HG03378 (cell line): ENCODE measurements around the gene PSMB11.
"Not testable (repeated sequence)": the region's sequence is repeated elsewhere in the genome, so short reads cannot be mapped to it uniquely, and the experiment has no call there.

Source experiments
- ATAC-seq: cut with Tn5 transposase; IDR thresholded peaks from one replicate; pipeline ENCODE4 v1.9.1; 2021; ENCODE audit warnings: mild to moderate bottlenecking, moderate library complexity; ENCODE audit not compliant: unreplicated experiment

Gene PSMB11, protein sequence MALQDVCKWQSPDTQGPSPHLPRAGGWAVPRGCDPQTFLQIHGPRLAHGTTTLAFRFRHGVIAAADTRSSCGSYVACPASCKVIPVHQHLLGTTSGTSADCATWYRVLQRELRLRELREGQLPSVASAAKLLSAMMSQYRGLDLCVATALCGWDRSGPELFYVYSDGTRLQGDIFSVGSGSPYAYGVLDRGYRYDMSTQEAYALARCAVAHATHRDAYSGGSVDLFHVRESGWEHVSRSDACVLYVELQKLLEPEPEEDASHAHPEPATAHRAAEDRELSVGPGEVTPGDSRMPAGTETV

DNA sequence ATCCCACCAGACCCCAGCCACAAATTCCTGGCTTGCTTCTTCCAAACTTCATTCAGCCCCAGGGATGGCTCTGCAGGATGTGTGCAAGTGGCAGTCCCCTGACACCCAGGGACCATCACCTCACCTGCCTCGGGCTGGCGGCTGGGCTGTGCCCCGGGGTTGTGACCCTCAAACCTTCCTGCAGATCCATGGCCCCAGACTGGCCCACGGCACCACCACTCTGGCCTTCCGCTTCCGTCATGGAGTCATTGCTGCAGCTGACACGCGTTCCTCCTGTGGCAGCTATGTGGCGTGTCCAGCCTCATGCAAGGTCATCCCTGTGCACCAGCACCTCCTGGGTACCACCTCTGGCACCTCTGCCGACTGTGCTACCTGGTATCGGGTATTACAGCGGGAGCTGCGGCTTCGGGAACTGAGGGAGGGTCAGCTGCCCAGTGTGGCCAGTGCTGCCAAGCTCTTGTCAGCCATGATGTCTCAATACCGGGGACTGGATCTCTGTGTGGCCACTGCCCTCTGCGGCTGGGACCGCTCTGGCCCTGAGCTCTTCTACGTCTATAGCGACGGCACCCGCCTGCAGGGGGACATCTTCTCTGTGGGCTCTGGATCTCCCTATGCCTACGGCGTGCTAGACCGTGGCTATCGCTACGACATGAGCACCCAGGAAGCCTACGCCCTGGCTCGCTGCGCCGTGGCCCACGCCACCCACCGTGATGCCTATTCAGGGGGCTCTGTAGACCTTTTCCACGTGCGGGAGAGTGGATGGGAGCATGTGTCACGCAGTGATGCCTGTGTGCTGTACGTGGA, at the start of gene PSMB11:
TSS of gene PSMB11 (plus strand) at position 51 of the 804 bp plus-strand sequence. CDS start at position 65, 14 bp downstream.
- ATAC-seq, result no peak

DNA sequence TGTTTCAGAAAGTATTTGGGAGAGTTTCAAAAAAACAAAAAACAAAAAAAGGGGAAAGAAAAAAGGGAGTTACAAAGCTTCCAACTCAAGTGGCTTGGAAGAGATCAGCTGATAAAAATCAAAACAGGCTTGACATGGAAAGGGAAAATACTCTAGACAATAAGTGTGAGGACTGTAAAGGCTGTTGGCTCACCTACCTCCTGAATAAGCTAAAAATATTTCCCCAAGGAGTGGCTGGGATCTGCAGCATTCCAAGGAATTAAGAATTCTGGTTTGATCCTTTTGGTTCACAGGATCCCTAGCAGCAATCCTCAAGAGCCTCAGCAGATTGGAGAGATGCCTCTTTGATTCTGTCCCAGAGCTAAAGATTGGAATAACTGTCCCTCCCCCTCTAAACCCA, 48.5 kb upstream of the PSMB11 start:
- no peak for ATAC-seq

DNA sequence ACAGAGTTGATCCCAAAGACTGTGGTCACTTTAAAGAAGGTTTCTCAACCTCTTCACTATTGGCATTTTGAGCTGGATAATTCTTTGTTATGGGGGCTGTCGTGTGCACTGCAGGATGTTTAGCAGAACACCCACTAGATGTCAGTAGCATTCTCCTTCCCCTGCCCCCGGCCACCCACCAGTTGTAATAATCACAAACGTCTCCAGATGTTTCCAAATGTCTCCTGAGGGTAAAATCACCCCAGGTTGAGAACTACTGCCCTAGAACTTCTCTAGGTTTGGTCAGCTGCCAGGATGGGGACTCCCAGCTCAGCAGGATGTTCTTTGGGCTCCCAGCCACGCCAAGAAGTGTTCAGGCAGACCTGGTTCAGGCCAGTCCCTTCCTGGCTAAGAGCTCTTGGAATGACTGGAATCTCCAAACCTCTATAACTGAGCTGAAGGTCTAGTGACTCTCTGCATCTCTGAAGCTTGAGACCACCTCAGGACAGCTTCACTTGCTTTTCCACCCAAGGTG, 47.2 kb upstream of the PSMB11 start:
- no peak for ATAC-seq

DNA sequence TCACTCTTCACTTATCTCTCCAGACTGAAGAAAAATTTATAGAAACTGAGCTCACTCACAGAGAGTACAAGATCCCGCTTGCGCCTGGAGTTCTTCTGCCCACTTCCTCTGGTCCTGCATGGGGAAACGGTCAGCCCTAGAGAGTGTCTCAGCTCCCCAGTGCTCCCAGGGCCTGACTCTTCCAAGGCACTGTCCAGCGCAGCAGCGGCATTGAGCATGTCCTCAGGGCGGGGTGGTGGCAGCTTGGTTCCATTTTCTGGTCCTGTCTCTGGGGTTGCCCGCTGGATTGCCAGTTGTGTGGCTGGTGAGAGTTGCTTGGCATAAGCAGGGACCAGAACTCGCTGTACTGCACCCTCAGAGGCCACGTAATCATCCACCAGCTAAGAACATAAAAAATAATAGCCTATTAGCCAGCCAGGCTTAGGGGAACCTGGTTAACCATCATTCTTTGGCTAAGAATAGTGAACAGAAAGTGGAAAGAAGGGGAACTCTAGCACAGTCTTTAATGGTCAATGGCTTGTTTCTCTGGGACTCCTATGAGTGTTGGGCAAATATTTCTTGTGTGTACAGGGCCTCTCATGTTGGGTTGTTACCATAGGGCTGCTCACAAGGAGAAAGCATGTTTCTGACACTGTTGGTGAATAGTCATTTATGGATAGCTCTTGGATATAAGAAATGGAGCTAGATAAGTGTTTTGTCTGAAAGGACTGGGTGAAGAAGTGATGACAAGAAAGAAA, 46.0 kb upstream of the PSMB11 start:
- ATAC-seq, result no peak

DNA sequence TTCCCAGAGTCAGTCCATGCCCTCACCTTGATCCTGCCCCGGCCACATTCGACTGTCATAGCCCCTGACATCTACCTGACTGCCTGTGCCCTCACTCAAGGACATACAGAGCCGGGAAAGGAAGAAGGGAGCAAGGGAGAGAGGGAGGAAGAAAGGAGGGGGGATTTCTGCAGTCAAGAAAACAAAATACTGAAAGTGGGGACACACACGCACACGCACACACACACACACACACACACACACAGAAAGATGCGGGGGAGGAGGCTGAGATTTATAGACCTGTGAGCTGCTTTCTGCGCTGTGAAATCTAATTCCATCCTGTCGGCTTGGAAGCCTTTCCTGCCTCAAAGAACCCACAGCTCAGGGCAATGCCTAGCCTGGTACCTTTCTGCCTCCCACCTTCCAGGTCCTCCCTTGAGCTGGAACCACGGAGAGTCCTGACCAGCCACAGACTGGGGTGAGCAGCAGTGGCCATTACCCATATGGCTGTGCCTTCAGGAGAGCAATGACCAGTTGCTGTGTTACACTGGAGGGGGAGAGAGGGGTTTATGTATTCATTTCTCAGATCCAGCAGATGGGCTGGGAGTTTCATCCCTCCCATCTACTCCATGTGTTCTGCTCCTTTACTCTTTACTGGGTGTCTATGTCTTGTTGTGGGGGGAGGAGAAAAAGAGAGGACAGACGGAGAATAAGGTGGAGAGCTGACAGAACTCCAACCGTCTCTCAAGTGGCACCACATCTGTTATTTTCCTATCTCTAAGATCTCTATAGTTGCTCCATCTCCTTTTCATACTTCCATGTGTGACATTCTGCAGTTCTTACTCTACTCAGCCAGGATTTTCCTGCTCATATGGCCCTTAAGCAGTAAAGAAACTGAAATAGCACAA, 45.0 kb upstream of the PSMB11 start:
- ATAC-seq, result no peak

DNA sequence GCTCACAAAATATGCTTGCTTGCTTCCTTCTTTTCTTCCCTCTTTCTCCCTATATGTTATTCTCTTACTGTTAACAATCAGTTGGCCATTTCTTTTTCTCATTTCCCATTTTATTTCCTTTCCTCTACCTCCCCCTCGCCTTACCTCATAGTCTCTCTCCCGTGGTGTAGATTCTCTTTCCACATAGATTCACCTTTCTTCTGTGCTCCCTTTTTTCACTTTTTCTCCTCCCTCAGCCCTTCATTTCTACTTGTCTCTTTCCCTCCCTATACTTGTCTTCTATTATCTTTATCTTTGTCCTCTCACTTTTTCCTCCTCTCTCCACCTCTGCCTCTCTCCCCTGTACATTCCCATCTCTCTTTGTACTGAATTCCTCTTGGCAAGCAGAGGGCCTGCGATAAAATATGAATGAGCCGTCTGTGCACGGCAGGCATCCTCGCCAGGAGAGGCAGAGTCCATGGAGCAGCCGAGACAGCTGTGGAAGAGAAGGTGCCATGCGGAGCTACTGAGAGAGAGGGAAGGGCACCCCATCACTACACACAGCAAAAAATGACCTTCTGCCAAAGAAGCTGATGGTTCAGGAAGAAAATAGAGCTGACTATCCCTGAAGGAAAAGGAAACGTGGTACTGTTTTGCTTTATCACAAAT, 44.2 kb upstream of the PSMB11 start:
- ATAC-seq, result no peak

DNA sequence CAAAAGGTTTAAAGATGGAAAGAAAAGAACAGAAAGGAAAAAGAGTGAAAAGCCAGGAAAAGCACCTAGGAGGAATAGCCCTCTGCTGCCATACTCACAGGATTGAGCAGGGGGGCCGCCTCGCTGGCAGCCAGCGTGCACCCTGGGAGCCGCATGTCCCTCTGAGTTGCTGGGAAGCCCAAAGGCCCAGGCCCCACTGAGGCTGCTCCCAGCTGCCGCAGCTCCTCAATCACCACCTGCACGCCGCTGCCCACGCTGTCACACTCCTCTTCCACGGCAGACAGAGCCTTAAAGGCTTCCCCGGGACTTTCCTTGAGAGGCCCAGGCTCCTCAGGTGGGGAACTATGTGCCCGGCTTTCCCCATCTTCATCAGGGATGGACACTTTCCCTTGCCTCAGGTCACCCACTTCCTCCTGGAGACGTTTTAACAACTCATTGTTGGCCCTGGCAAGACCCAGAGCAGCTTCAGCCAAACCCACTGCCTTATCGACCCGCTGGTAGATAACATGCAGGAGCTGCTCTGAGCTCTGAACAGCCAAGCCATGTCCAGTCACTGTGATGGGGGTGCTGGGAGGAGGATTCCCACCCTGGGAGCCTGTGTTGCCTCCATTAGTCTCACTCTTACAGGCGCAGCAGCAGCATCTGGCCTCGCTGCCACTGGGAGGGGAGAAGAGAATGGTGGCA, 43.5 kb upstream of the PSMB11 start:
- no peak for ATAC-seq

DNA sequence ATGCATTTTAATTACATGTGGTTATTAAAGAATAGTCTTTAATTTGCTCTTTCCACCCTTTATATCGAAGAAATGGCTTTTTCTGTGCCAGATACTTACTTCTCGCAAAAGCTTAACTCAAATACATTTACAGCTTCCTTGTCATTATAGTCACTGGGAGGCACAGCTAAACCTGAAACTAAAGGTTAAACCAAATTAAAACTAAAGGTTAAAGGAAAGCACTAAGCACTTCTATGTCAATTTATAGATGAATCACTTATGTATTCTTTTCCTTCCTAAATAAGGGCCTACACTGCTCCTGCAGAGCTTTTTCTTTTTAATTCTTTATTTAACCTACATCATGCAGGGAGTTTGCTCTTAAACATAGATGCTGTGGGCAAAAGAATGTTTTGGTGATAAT, 41.2 kb upstream of the PSMB11 start:
- no peak for ATAC-seq

DNA sequence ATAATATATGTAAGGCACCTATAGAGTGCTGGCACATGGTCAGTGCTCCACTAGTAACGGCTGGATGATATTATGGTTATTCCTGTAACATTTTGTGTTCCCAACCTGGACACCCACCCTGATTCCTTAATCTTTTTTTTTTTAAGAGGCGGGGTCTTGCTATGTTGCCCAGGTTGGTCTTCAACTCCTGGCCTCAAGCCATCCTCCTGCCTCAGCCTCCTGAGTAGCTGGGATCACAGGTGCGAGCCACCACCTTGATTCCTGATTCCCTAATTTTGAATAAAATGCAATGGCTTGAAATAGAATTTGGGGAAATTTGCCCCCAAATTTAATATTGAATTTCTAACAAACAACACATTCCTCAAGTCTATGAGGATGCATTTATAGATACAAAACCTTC, 39.4 kb upstream of the PSMB11 start:
- no peak for ATAC-seq

DNA sequence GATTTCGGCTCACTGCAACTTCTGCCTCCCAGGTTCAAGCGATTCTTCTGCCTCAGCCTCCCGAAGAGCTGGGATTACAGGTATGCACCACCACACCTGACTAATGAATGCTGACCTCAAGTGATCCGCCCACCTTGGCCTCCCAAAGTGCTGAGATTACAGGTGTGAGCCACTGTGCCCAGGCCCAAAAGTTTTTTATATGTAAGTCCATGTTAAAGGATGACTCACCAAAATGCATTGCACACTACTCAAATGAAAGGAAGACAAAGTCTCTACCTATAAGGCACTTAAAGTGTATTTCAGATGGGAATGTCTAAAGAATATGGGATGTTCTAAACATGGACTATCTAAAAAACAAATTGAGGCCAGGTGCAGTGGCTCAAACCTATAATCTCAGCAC, 37.7 kb upstream of the PSMB11 start:
- ATAC-seq, result not testable (repeated sequence)

DNA sequence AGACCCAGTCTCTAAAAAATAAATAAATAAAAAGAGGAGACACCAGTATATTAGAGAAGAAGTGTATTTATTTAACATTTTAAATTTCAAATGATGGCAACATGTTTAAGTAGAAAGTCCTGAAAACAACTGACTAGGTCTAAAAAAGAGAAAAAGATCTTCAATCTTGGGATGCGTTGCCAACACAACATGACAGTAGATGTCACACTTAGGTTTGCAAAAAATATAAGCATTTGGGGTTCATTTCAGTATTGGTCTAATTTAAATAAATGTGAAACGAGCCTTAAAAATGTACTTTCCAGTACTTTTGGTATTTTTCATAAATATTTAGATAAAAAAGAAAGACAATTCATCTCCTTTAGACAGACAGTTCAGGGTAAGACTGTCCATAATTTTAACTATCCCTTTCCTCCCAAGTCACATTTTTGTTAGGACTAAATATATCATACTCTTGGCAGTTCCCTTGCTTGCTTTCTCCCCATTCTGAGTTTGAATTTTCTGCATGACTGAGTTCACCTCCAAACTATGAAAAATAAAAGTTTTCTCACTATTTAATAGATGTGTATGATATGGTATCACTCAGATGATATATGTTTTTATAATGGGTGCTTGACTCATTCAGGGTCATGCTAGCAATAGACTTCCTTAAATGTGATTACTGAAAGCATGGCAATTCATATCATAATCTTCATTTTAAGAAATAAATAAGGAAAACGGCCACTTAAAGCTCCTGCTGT, 36.4 kb upstream of the PSMB11 start:
- ATAC-seq, result no peak

DNA sequence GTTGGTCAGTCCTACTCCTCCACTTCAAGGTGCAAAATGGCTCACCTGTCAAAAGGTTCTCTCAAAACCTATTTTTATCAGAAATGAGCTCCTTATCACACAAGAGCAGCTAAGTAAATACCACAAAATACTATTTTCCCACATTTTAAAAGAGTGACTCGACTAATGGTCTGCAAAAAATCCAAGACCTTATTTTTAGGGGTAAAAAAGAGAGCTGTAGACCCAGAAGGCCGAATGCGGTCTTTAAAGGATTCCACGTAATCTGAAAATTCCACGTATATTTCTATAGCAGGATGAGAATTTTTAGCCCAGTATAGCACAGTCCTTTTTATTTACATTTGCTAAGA, 35.9 kb upstream of the PSMB11 start:
- ATAC-seq, result no peak

DNA sequence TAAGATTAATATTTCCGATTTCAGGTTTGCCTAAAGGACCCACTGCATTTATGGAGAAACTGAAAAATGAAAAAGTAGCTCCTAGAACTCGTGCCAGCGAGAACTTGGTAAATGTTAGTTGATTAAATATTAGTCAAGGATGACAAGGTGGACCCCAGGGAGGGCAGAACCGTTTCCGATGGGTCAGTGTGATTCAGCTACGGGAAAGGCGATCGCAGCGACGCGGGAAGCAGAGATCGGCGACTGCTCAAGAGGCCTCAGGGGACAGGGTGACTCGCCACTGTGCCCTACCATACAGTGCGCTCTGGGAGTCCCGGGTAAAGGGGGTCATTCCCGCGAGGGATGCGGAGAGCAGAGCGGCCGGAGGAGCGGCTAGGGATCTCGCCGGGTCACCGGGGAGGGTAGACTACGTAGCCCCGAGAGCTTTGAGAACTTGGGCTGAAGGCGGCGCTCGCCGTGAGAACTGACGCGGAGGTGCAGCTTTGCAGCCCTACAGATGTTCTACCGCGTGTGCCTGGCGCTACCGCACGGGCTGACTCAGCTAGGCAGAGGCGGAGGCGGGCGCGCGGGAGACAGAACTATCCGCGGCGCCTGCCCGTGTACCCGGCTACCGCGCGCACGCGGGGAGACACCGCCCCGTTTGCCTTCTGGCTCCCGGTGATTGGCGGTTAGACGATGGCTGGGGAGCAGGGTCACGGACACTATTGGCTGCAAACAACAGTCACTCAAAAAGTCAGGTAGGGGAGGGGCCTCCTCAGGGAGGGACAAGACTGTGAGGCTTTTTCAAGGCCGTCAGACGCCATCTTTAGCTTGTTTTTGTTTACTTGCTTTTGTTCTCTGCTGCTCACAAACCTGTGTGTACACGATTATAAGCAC, 35.2 kb upstream of the PSMB11 start:
- peak; percentile 95 for ATAC-seq

DNA sequence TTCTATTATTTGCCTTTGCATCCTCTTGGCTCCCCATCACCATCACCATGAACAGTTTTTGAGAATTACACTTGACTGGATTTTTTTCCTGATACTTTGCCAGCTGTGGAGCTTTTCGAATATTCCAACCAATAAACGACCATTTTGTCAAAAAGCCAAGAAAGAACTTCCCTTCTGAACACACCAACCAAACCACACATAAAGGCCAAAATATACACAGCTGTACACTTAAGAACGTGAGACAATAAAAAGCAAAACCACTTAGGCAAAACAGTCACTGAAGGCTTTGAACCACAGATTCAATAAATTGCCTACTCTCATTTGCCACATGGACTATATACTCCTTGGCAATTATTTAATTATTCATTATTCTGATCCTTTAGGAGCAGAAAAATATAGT, 33.2 kb upstream of the PSMB11 start:
- ATAC-seq, result no peak

DNA sequence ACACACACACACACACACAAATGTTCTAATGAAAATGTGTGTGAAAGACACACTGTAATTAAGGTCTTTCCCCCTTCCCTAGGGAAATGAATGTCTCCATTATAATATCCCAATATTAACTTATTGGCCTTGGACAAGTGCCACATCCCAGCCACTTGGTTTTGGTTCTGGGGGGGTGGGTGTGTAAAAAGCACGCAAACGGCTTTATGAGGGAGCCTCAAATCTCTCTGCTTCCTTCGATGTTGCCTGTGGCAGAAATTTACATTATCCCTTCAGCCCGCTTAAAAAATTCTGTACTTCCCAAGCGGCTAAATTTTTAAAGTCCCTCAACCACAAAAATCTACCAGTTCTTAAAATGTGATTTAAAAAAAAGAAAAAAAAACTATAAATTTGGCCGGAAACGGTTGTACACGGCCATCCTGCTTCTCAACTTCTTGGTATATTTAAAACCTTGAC, 32.5 kb upstream of the PSMB11 start:
- ATAC-seq, result no peak

DNA sequence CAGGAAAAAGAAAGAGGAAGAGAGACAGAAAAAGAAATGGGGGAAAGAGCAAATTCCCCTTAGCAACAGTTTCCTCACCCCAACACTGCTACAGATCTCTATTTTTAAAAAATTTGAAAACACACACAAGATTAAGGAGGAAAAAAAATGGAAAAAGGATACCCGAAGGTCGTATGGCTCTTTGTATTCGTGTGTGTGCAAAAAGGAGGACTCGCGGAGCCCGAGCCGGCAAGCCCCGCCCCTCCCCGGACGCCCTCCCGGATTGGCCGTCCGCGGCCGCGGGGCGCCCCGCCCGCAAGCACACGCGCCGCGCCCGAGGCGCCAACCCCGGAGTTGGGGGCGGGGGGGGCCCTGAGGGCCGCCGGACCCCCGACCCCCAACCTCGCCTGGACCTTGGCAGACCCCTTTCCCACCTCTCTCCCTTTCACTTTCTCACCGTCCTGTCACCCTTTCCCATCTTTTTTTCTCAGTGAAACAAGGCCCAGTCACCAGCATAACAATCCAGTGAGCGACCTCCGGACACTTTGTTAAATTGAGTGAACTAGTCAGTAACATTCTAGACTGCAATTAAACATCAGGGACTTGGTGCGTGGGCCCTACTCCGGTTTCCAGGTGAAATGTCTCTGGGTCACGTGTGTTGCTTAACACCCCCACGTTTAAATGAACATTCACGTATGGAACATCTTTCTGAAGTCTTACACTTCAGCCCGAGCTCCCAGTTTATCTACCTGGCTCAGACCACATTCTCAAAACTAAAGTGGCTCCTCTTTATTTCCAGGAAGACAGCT, 31.9 kb upstream of the PSMB11 start, which contains the start of gene C14orf93:
TSS of gene C14orf93 (minus strand) at position 205 of the 788 bp plus-strand sequence. CDS start 11,120 bp downstream, outside the sequence.
- no peak for ATAC-seq
